ENCODE results near the gene TRAM2. TPM values are rescaled to one million over a fixed set of nuclear protein-coding genes. Genes with fewer than 3 reads are reported as not detected.
A peak's percentile ranks its signal among the peaks of the same experiment; 100 is the strongest.

Gene TRAM2
- total and polyA plus RNA-seq, 8 donors: 22.1 to 38.4 (median 27.4) TPM

- H3K27me3 ChIP-seq: no peaks in the 10 kb centered on the region
- H3K4me3 ChIP-seq: no peak overlapping the region
- ATAC-seq: peak; percentile 76
- no peaks in the 10 kb centered on the region for H3K9me3 ChIP-seq
- H3K27ac ChIP-seq: peak overlapping the region; percentile 59 to 86
- intact Hi-C loops (cut with DNase I): no loop called here
- H3K4me1 ChIP-seq: peaks cover 20 to 27% of the 10 kb centered on the region in 2 donors
- peaks cover 0 to 62% of the 10 kb centered on the region in 2 donors for H3K36me3 ChIP-seq
- DNase-seq: no peak
- no peak for TF ChIP-seq CTCF (IDR thresholded peaks at IDR 0.05)
Measured at GRCh38 chr6:52512199-52512598, 64.7 kb downstream of the TRAM2 start.

- Histone ChIP-seq H3K9me3 (no peaks in the 10 kb centered on the region), H3K27me3 (no peaks in the 10 kb centered on the region), H3K27ac (peak overlapping the region; percentile 59 to 86), H3K36me3 (peaks cover 0 to 66% of the 10 kb centered on the region in 2 donors), H3K4me3 (no peak overlapping the region), H3K4me1 (peaks cover 20 to 24% of the 10 kb centered on the region in 2 donors)
- no peak for ATAC-seq
- DNase-seq: no peak
- TF ChIP-seq CTCF (IDR thresholded peaks at IDR 0.05): no peak
- intact Hi-C loops (cut with DNase I): no loop called here
Measured at GRCh38 chr6:52511572-52512151, 65.2 kb downstream of the TRAM2 start.

DNA sequence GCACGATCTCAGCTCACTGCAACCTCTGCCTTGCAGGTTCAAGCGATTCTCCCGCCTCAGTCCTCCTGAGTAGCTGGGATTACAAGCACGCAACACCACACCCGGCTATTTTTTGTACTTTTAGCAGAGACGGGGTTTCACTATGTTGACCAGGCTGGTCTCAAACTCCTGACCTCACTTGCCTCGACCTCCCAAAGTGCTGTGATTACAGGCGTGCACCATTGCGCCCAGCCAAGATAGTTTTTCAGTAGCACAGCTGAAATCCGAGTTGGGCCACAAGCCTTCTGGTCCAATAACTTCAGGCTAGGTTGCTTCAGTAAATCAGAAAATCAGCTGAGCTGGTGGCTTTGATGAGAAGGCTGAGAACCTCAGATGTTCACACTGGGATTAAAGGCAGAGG is 65.7 kb downstream of the TRAM2 start:
- no peaks in the 10 kb centered on the region for H3K9me3 ChIP-seq
- peak overlapping the region in 1 of 2 donors; percentile 86 for H3K27ac ChIP-seq
- no peak for TF ChIP-seq CTCF (IDR thresholded peaks at IDR 0.05)
- no peak for ATAC-seq
- no peak for DNase-seq
- no peaks in the 10 kb centered on the region for H3K27me3 ChIP-seq
- no peak overlapping the region for H3K4me3 ChIP-seq
- peaks cover 20 to 24% of the 10 kb centered on the region in 2 donors for H3K4me1 ChIP-seq
- intact Hi-C loops (cut with DNase I): no loop called here
- peaks cover 0 to 66% of the 10 kb centered on the region in 2 donors for H3K36me3 ChIP-seq

GRCh38 chr6:52510213-52510562 is 66.7 kb downstream of the TRAM2 start:
- ATAC-seq: no peak
- intact Hi-C loops (cut with DNase I): no loop called here

More at GRCh38 chr6:52510213-52510562, 66.7 kb downstream of the TRAM2 start:
- H3K27me3 ChIP-seq: no peaks in the 10 kb centered on the region
- H3K36me3 ChIP-seq: peaks cover 0 to 64% of the 10 kb centered on the region in 2 donors
- TF ChIP-seq CTCF (IDR thresholded peaks at IDR 0.05): no peak
- H3K4me1 ChIP-seq: peaks cover 16 to 26% of the 10 kb centered on the region in 2 donors
- H3K9me3 ChIP-seq: no peaks in the 10 kb centered on the region
- no peak for DNase-seq
- no peak overlapping the region for H3K27ac ChIP-seq
- H3K4me3 ChIP-seq: no peak overlapping the region

Data from left lung (tissue), 10 donors.